Choroid plexus epithelial cell (primary cell): ENCODE data around the gene SLC22A4.

ENCODE experiments used
- DNase-seq: peaks from one replicate; pipeline ENCODE4 v3.0.0-alpha.2; 2010; ENCODE audit warnings: low read depth
- H3K4me3 ChIP-seq: 2 replicates; pipeline ENCODE4 v1.5.1; 2011; ENCODE audit warnings: low read depth, mild to moderate bottlenecking, control low read depth, low read length, moderate library complexity
- CTCF ChIP-seq: conservative IDR thresholded peaks from 2 replicates; pipeline ENCODE4 v1.5.1; 2011; ENCODE audit warnings: low read depth, mild to moderate bottlenecking, control low read depth, inconsistent platforms, low read length, moderate library complexity

Gene SLC22A4

GRCh38 chr5:132364319-132364718 is 70.1 kb downstream of the SLC22A4 start:
- no peak overlapping the region for H3K4me3 ChIP-seq
- DNase-seq, result peak; percentile 81
- TF ChIP-seq CTCF, result no peak

- H3K4me3 ChIP-seq, result no peak overlapping the region
- DNase-seq, result peak; percentile 85
- TF ChIP-seq CTCF, result no peak
These were observed 71.0 kb downstream of the SLC22A4 start for GRCh38 chr5:132365213-132365612.

GRCh38 chr5:132368186-132368585 is 74.0 kb downstream of the SLC22A4 start:
- no peak for DNase-seq
- H3K4me3 ChIP-seq, result no peak overlapping the region
- TF ChIP-seq CTCF, result no peak

GRCh38 chr5:132369007-132369473 is 74.8 kb downstream of the SLC22A4 start:
- peak; percentile 12 for DNase-seq
- TF ChIP-seq CTCF, result no peak
- H3K4me3 ChIP-seq, result peak overlapping the region; percentile 72

GRCh38 chr5:132369474-132370180 is 75.4 kb downstream of the SLC22A4 start, which contains the start of gene SLC22A5:
SLC22A5 (plus strand) TSS chr5:132369710; CDS start chr5:132369973, 263 bp downstream.
- peak; percentile 26 for DNase-seq
- no peak for TF ChIP-seq CTCF
- H3K4me3 ChIP-seq, result peak within 1 kb of the TSS; percentile 72

GRCh38 chr5:132370181-132370970 is 76.2 kb downstream of the SLC22A4 start:
- H3K4me3 ChIP-seq, result peak overlapping the region; percentile 72
- TF ChIP-seq CTCF, result no peak
- no peak for DNase-seq
